Activated naive CD8-positive, alpha-beta T cell treated with anti-CD3 and anti-CD28 coated beads, Interleukin-2, amount 50 U/mL, for 16 hours (primary cell): ENCODE results near the gene BORCS5.
"Not testable (repeated sequence)": the region's sequence is repeated elsewhere in the genome, so short reads cannot be mapped to it uniquely, and the experiment has no call there.

Source experiments
- DNase-seq: peaks from one replicate; pipeline ENCODE4 v3.0.0-alpha.2; 2020; ENCODE audit warnings: low read depth, low spot score

Gene BORCS5

GRCh38 chr12:12486661-12487240 lies 129.9 kb downstream of the BORCS5 start:
- no peak for DNase-seq

DNA sequence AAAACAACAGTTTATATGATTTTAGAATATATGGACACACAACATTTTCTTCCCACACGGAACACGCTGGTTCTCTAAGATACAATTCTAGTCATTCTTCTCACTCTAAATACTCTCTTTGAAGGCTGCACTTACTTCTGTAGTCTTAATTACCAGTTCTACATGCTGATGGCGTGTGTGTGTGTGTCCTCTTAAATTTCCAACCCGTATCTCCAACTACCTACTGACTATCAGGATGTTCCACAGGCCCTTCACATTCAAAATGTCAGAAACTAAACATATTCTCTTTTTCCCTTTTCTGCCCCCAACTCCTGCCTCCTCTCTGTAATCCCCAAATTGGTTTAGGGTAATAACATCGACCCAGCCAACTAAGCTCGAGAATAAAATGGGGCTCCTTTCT lies 130.6 kb downstream of the BORCS5 start:
- no peak for DNase-seq

DNA sequence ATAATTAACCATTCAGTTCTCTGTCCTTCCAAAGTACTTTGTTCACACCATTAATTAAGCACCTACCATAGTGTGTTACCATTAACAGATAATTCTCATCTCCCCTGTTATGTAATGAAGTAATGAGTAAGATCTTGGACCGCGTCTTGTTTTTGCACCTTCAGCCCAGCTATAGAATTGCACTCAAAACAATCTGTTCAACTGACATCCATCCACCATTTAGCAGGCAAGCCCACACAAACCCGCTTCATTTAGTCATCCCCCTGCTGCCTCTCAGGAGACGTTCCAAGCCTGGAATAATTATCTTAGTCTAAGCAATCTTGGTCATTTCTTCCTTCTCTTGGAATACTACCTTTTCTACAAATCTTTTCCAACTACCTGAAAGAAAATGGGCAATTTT lies 131.4 kb downstream of the BORCS5 start:
- DNase-seq, result no peak

DNA sequence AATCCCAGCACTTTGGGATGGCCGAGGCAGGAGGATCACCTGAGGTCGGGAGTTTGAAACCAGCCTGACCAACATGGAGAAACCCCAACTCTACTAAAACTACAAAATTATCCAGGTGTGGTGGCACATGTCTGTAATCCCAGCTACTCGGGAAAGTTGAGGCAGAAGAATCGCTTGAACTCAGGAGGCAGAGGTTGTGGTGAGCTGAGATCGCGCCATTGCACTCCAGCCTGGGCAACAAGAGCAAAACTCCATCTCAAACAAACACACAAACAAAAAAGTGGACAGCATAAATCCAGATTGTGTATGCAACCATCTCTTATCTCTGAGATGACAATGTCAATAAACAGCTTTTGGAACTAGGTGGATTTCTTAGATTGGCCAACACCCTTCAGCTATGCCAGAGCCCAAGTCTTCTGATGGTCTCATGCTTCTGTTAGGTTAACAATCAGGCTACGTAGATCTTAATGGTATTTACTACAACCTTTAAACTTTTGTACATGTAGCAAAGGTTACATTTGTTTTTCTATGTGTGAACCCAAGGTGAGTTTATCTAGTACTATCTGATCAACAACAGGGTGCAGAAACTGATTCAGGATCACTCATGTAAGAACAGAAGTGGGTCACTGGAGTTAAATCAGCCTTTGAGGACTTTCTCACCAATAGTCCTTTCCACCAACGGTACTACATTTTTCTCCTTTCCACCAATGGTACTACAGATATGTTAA lies 132.1 kb downstream of the BORCS5 start:
- no peak for DNase-seq

- no peak for DNase-seq
These were observed 134.7 kb downstream of the BORCS5 start for GRCh38 chr12:12491606-12492005.

DNA sequence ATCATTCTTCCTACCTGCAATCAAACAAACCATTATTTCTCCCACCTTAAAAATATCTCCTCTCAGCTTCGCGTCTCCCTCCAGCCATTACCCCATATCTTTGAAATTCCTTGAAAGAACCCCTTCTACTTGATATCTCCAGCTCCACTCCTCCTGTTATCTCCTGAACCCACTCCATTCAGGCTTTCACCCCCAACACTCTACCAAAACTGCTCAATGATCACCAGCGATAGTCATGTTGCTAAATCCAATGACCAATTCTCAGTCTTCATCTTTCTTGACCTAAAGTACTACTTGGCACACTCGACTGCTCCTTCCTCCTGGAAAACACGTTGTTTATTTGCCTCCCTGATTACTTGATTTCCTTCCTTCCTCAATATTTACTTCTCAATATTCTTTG lies 135.7 kb downstream of the BORCS5 start:
- no peak for DNase-seq

- no peak for DNase-seq
These were observed 138.7 kb downstream of the BORCS5 start for GRCh38 chr12:12495536-12495935.

DNA sequence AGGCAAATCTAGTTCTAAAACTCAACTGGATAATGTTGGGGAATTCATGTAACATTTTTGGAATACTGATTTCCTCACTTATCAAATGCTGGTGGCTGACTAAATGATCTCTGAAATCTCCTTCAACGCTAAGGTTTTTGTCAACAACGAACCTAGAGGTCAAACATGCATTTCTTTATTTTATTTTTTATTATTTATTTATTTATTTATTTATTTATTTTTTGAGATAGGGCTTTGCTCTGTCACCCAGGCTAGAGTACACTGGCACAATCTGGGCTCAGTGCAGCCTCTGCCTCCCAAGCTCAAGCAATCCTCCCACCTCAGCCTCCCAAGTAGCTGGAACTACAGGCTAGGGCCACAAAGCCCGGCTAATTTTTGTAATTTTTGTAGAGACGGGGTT lies 141.3 kb downstream of the BORCS5 start:
- no peak for DNase-seq

GRCh38 chr12:12499909-12500604 lies 143.2 kb downstream of the BORCS5 start:
- DNase-seq, result no peak

DNA sequence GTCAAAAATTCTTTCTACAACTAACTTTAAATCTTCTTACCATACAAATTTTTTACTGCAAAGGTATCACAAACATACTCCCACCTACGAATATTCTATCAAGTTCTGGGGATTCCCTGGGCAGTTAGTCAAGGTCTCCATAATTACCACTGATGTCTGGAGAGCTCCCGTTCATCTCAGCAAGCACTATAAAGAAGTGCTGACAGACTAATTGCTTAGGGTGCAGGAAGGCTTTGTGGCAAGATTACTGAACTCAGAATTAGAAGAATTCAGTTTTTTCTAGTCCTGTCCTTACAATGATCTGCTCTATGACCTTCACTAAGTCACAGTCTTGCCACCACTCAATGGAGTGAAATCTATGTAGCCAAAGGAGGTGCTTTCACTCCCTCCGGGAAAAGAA lies 144.2 kb downstream of the BORCS5 start:
- DNase-seq, result no peak

DNA sequence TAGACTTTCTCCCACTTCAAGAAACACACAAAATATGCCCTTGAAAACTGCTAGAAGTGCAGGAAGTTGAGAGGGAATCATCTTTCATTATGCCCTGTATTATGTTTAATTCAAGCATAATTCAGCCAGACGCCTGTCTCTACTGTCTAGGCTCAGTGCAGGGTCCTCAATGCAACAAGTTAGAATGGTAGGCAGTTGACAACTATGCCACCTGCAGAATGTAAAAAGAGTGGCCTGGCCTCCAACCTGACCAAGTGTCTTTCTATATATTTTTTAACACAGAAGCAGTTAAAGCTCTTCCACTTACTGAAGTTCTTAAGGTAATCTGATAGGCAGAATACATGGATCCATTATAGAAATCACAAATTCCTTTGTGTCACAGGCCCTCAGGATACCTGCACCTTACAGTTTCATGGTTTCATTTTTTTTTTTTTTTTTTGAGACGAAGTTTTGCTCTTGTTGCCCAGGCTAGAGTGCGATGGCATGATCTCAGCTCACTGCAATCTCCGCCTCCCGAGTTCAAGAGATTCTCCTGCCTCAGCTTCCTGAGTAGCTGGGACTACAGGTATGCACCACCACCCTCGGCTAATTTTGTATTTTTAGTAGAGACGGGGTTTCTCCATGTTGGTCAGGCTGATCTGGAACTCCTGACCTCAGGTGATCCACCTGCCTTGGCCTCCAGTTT lies 145.4 kb downstream of the BORCS5 start:
- not testable (repeated sequence) for DNase-seq

DNA sequence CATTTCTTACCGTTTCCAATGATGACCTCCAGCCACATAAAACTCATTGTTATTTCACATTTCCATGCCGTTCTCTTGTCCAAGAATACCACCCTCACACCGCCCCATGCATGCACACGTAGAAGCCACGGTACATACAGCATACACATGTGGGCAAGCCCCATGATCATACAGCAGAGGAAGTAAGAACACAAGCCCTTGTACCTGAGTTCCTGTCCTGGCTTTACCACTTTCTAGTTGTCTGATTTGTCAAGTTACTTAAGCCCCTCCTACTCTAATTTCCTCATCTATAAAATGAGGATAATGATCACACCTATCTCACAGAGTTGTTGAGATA lies 145.9 kb downstream of the BORCS5 start:
- no peak for DNase-seq

- no peak for DNase-seq
These were observed 146.7 kb downstream of the BORCS5 start for GRCh38 chr12:12503384-12504078.

GRCh38 chr12:12505544-12506495 lies 148.9 kb downstream of the BORCS5 start:
- DNase-seq, result no peak

- DNase-seq, result no peak
These were observed 149.6 kb downstream of the BORCS5 start for GRCh38 chr12:12506496-12506890.

DNA sequence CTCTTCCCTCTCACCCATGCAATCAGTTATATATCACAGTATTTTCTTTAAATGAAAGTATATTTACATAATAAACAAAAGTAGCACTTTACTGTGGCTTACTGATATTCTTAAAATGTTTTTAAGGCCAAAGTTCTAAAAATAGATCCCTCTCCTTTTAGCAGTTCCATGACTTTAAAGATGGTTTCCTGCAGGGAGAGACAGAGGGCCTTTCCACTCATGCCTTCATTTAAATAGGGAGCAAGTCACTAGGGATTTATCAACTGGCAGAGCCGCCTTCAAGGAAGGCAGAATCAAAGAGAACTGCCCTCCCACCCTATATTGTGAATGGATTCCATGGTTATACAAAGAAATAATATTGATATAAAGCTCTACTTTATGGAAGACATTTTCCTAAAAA lies 150.2 kb downstream of the BORCS5 start:
- no peak for DNase-seq

DNA sequence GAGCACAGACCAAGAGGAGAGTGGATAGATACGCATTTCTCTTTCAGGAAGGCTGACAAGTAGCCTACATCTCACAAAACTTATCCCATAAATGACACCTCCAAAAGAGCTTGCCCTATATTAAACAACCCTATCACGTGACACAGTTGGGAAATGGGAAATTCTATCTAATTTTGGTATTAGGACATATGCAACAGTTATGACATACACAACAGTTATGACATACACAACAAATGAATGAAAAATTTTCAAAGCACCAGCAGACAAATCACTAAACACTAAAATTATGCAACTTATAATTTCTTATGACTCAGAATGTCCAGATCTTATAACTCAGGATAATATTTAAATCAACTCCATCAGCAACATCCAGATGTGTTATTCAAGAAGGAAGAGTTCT lies 151.7 kb downstream of the BORCS5 start:
- no peak for DNase-seq

GRCh38 chr12:12510141-12510540 lies 153.3 kb downstream of the BORCS5 start:
- DNase-seq, result no peak

DNA sequence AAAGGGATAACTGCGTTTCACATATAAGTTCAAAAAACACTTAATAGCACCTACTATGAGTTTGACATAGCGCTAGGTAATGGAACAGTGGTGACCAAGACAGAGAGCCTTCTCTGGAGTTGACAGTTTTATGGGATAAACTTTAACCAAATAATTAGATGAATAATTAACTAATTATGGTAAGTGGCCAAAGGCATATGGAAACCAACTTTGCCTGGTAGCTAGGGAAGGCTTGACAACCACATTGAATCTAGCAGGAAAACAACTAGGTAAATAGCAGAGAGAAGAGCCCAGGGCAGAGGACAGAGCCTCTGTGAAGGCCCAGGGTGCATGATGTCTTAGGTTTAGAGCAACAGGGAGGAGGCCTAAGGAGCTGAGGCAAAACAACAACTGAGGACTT lies 153.7 kb downstream of the BORCS5 start:
- no peak for DNase-seq

GRCh38 chr12:12511021-12511783 lies 154.3 kb downstream of the BORCS5 start:
- DNase-seq, result no peak
